T-helper 1 cell treated with Interleukin-12 subunit alpha and Interleukin-12 subunit beta and Interleukin-4 antibody, amounts not matched to agents 30 ng/mL and 1 ng/mL, for 36 hours (primary cell): ENCODE results near the gene CCAR1. TPM values are rescaled to one million over a fixed set of nuclear protein-coding genes. Genes with fewer than 3 reads are reported as not detected.
"Not testable (repeated sequence)": the region's sequence is repeated elsewhere in the genome, so short reads cannot be mapped to it uniquely, and the experiment has no call there.

Source experiments
- intact Hi-C: fragments of 100-400 bp; cut with micrococcal nuclease; formaldehyde crosslinking; loops from one replicate; pipeline ENCODE4 v1.15.1; 2024
- total RNA-seq: library from RNA; stranded (reverse); gene quantifications from 2 replicates; pipeline ENCODE4 v1.2.3, GENCODE V29; 2022

Gene CCAR1
- total RNA-seq, 1 donor from 2014 or later: 74.6 TPM

DNA sequence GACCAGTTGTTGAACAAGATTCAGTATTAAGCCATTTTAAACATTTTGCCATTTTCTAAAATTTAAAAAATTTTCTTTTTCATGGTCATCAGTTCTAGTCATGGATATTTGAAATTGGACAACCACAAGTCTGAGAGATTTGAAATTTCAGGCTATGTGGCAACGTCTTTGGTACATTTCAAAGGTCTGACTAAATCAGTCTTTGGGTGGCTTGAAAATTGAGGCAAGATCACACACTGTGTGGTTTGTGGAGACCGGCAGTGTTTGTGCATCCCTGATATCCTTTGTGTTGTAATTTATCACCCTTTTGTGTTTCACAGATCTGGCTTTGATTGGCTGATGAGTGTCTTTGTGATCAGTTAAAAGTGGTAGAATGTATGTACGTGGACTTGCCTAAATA lies 35.7 kb downstream of the CCAR1 start:
- intact Hi-C loops: no loop called here

DNA sequence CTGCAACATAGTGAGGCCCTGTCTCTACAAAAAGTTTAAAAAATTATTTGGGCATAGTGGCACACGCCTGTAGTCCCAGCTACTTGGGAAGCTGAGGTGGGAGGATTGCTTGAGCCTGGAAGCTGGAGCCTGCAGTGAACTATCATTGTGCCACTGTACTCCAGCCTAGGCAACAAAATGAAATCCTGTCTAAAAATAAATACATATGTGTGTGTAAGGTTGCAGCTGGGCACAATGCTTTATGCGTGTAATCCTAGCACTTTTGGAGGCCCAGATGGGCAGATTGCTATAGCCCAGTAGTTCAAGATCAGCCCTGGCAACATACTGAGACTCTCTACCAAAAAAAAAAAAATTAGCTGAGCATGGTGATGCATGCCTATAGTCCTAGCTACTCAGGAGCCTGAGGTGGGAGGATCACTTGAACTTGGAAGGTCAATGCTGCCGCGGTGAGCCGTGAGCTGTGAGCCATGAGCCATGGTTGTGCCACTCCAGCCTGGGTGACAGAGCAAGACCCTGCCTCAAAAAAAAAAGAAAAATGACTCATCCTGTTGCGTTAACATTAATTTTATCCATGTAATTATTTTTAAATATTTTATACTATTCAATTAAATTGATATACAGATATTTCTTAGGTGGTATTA lies 38.3 kb downstream of the CCAR1 start:
- intact Hi-C loops: no loop called here

DNA sequence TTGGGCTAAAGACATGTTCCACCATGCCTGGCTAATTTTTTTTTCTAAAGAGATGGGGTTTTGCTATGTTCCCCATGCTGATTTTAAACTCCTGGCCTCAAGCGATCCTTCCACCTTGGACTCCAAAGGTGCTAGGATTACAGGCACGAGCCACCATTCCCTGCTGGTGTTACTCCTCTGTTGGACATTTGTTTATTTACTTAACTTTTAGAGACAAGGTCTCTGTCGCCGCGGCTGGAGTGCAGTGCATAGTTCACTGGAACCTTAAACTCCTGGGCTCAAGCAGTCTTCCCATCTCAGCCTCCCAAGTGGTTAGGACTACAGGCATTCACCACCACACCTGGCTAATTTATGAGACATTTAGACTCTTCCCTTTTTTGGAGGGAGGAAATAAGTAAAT lies 38.9 kb downstream of the CCAR1 start:
- intact Hi-C loops: no loop called here

DNA sequence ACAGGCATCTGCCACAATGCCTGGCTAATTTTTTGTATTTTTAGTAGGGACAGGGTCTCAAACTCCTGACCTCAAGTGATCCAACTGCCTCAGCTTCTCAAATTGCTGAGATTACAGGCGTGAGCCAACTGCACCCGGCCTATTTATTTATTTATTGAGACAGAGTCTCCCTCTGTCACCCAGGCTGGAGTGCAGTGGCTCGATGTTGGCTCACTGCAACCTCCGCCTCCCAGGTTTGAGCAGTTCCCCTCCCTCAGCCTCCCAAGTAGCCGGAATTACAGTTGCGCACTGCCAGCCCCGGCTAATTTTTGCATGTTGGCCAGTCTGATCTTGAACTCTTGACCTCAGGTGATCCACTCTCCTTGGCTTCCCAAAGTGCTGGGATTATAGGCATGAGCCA lies 46.4 kb downstream of the CCAR1 start:
- intact Hi-C loops: not testable (repeated sequence)

DNA sequence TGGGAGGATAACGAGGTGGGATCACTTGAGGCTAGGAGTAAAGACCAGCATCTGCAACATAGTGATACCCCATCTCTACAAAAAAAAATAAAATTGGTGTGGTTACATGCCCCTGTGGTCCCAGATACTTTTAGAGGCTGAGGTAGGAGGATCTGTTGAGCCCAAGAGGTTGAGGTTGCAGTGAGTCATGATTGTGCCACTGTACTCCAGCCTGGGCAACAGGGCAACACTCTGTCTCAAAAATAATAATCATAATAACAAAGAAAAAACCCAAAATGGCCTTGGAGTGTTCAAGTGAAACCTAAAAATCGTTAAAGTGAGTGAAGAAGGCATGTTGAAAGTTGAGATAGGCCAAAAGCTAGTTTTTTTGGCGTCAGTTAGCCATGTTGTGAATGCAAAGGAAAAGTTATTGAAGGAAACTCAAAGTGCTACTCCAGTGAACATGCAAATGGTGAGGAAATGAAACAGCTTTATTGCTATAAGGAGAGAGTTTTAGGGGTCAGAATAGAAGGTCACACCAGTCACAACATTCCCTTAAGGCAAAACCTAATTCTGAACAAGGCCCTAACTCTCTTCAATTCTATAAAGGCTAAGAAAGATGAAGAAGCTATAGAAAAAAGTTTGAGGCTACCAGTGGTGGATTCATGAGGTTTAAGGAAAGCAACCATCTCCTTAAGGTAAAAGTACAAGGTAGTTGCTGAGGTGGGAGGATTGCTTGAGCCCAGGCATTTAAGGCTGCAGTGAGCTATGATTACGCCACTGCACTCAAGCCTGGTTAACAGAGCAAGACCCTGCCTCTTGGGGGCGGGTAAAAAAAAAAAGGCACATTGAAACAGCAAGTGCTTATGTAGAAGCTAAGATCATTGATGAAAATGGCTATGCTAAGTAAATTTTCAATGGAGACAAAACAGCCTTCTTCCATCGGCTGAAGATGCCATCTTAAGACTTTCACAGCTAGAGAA lies 60.9 kb downstream of the CCAR1 start:
- intact Hi-C loops: no loop called here

DNA sequence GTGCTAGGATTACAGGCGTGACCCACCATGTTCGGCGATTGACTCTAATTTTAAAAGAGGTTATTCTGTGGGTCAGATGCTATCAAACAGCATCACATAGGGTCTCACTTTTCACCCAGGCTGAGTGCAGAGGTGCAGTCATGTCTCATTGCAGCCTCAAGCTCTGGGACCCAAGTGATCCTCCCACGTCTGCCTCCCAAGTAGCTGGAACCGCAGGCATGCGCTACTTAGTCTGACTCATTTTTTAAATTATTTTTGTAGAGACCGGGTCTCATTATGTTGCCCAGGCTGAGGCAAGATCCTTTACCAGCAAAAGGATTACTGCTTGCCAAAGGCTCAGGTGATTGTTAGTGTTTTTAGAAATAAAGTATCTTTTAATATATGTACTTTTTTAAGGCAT lies 63.4 kb downstream of the CCAR1 start:
- intact Hi-C loops: no loop called here

DNA sequence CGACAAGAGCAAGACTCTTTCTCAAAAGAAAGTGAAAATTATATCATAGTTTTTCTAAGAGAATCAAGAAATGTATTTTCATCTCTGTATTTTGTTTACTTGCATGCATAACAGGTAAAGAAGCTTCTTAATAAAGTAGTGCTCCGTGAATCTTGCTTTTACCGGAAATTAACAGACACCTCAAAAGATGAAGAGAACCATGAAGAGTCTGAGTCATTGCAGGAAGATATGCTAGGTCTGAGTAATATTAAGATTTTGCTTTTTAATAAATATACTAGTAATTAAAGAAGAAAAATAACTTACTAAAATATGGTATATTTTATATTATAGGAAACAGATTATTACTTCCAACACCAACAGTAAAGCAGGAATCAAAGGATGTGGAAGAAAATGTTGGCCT lies 66.8 kb downstream of the CCAR1 start:
- intact Hi-C loops: no loop called here

DNA sequence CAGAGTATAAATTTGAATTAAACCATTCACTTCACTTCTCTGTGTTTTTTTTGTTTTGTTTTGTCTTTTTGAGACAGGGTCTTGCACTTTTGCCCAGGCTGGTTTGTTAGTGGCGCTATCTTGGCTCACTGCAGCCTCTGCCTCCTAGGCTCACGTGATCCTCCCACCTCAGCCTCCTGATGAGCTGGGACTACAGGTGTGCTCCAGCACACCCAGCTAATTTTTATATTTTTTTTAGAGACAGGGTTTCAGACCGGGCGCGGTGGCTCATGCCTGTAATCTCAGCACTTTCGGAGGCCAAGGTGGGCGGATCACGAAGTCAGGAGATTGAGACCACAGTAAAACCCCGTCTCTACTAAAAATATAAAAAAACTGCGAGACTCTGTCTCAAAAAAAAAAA lies 69.4 kb downstream of the CCAR1 start:
- intact Hi-C loops: no loop called here

DNA sequence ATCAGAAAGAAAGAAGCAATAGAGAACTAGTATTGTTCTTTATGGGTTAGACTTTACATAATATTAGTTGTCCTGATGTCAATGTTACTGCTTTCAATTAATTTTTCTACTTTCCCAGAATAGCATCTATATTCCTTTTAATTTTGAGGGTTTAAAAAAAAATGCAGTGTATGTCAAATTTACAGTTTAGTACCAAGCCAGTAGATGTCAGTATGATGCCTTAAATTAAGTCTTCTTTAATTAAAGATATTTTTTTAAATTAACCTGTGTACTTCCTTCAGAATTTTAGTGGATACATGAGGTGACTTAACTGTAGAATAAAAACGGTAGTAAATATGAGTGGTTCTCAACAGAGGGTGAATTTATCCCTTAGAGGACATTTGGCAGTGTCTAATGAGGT lies 71.1 kb downstream of the CCAR1 start:
- intact Hi-C loops: loop anchor here (2.0 kb wide), 1 partner anchor 105 kb away; no protein-coding TSS in a partner anchor

DNA sequence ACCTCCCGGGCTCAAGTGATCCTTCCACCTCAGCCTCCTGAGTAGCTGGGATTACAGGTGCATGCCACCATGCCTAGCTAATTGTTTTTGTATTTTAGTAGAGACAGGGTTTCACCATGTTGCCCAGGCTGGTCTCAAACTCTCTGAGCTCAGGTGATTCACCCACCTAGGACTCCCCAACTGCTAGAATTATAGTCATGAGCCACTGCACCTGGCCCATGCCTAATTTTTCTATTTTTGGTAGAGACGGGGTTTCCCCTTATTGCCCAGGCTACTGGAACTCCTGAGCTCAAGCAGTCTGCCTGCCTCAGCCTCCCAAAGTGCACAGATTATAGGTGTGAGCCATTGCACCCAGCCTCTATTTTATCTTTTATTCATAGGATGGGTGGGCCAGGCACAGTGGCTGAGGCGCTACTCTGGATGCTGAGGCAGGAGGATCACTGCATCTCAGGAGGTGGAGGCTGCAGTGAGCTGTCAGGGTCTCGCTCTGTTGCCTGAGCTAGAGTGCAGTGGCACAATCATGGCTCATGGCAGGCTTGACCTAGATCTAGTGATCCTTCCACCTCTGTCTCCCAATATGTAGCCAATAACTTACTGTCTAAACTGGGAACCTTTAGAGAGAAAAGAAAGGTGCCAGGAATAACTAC lies 75.0 kb downstream of the CCAR1 start:
- intact Hi-C loops: no loop called here

DNA sequence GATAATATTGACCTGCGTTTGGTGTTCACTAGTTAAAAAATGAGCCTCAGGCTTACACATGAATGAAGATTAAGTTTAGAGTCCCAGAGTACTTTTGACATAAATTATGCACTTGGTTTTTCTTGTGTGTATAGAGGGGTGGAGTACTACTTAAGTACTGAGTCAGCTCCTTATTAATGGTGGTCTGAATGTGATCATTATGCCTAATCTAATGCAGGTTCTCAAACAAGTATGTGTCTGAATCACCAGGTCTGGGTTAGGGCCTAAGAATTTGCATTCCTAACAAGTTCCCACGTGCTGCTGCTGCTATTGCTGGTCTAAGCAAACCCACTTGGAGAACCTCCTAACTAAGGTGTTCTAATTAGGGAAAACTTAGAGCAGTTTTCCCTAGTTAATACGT lies 75.6 kb downstream of the CCAR1 start:
- intact Hi-C loops: no loop called here

DNA sequence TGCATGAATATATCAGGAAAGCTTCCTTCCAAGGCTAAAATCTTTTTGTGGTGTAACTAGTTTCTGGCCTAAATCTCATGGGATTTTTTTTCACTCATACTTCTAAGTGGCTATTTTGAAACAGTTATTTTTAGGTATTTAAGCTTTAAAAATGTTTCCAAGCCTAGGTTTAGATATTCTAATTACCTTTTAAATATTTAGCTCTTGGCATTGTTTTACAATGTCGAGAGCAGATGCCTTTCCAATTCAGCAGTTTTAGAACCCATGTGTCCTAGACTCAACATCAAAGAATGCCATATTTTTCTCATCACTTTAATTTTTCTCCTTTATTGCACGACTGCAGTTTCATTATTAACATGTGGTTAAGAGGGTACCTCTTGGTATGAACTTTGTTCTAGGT lies 79.2 kb downstream of the CCAR1 start:
- intact Hi-C loops: no loop called here

DNA sequence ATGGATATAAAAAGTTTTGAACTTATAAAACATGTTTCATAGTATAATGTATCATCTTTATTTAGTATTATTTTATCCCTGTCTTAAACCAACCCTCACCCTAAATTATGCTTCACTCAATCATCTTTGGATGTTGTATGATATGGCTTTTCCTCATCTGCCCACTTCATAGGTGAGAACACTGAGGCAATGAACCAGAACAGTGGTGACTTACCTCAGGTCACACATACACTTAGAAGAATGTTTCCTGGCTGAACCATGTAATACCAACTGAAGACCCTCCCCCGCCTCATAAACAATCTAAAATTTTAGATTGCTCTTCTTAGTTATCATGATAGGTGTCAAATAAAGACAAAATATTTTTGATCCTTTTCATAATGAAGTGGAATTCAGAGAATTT lies 83.7 kb downstream of the CCAR1 start:
- intact Hi-C loops: no loop called here

DNA sequence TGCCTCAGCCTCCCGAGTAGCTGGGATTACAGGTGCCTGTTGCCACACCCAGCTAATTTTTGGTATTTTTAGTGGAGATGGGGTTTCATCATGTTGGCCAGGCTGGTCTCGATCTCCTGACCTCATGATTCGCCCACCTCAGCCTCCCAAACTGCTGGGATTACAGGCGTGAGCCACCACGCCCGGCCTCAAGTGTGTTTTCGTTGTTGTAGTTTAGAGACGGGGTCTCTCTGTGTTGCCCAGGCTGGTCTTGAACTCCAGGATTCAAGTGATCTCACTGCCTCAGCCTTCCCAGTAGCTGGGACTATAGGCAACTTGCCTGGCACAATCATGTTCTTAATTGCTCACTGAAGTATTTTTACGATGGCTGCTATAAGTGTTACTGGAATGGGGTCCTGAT lies 89.8 kb downstream of the CCAR1 start:
- intact Hi-C loops: not testable (repeated sequence)

DNA sequence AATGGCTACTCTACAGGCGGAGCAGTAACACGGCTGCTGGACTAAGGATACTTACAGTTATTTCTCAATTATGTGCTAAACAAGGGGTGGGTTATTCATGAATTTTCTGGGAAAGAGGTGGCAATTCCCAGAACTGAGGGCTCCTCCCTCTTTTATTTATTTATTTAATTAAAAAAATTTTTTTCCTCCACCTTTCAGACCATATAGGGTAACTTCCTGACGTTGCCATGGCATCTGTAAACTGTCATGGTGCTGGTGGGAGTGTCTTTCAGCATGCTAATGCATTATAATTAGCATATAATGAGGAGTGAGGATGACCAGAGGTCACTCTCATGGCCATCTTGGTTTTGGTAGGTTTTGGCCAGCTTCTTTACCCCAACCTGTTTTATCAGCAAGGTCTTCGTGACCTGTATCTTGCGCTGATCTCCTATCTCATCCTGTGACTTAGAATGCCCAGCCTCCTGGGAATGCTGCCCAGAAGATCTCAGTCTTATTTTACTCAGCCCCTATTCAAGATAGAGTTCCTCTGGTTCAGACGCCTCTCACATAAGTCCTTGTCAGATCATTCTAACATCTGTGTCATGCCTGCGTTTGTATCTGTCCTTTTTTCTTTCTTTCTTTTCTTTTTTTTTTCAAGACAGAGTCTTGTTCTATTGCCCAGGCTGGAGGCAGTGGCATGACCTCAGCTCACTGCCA lies 90.4 kb downstream of the CCAR1 start:
- intact Hi-C loops: no loop called here

DNA sequence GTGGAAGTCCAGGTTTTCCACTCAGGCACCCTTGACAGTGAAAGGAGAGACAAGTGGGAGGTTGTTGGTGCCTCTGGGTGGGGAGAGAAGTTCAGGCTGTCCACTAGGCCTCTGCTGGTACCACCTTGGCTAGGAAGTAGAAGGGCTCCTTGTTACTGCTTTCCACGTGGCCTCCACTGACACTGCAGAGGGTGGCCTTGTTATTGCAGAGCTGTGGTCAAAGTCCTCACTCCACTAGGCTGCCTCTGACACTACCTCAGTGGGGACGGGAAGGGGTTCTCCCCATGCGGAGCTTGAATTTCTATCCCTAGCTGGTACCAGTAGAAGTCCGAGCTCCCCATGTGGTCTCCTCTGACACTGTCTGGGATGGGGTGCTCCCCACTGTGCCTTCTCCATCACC lies 91.4 kb downstream of the CCAR1 start:
- intact Hi-C loops: no loop called here

DNA sequence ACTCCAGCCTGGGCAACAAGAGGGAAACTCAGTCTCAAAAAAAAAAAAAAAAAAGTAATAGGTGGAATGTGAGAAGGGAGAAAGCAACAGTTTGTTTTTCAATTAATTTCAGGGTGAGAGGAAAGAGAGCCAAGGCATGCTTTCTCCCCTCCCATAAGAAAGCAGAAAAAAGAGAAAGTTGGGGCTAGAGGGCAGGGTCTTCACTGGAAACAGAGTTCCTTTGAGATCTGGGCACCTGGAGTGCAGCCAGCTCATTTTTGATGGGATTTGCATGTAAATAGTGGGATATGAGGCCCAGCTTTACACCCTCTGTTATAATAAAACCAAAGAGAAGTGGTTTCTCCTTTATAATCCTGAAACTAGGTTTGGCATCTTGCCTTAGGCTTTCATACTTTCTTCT lies 92.5 kb downstream of the CCAR1 start:
- intact Hi-C loops: no loop called here

DNA sequence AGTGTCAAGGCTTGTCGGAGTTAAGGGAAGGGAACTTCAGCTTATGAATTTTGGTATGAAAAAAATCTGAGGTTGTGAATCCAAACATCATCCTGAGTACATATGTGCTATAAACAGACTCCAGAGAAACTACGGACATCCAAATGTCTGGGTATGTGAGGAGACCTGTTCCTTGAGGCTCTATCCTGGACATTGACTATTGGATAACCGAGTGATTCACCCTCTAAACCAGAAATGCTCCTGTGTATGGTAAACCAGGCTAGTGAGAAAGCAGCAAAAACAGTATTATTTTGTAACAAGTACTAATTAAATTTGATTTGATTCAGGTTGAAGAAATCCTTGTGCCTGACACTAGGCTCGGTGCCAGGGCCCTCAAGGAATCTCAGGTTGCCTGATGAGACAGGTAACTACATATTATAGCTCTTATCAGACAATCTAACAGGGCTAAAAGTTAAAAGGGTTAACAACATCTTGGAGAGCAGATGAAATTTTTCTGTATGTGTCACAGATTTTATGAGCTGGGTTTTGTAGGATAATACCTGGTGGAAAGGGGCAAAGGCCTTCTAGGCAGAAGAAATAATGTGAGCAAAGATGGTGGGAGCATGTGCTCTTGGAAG lies 95.9 kb downstream of the CCAR1 start:
- intact Hi-C loops: no loop called here

DNA sequence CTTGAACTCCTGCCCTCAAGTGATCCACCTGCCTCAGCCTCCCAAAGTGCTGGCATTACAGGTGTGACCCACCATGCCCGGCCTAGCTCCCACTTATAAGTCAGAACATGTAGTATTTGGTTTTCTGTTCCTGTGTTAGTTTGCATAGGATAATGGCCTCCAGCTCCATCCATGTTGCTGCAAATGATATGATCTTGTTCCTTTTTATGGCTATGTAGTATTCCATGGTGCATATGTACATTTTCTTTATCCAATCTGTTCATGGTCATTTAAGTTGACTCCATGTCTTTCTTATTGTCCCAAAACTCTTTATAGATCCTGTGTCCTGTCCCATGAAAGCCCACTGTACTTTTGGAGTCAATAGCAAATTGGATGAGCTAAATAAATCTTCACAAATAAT lies 99.3 kb downstream of the CCAR1 start:
- intact Hi-C loops: not testable (repeated sequence)

DNA sequence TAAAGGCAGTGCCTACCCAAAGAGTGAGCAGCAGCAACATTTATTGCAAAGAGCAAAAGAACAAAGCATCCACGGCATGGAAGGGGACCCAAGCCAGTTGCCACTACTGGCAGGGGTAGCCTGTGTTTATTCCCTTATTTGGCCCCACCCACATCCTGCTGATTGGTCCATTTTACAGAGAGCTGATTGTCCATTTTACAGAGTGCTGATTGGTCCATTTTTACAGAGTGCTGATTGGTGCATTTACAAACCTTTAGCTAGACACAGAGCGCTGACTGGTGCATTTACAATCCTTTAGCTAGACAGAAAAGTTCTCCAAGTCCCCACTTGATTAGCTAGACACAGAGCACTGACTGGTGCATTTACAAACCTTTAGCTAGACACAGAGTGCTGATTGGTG lies 101.6 kb downstream of the CCAR1 start:
- intact Hi-C loops: loop anchor here (1.0 kb wide), 1 partner anchor 43 kb away; no protein-coding TSS in a partner anchor
